ENCODE results near the gene HRH1.

Gene HRH1

DNA sequence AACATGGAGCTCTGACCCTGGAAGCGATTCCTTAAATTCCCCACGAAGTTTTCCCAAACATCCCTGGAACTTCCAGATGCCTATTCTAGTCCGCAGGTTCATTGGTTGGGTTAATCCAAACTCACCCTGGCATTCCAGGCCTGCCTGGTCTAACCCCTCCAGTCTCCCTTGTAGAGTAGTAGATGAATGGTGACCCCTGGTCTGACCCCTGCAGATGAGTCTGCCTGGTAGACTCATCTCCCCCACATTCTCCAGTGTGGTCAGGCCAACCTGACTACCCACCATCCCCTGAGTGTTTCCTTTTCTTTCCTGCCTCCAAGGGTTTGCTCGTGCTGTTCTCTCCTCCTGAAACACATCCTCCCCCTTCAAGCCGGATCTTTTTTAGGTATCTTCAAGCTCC is 10.8 kb upstream of the HRH1 start:
- H3K4me3 ChIP-seq (ENCODE audit: low read depth, low read length) = no peak overlapping the region
- TF ChIP-seq, protein P1, sequence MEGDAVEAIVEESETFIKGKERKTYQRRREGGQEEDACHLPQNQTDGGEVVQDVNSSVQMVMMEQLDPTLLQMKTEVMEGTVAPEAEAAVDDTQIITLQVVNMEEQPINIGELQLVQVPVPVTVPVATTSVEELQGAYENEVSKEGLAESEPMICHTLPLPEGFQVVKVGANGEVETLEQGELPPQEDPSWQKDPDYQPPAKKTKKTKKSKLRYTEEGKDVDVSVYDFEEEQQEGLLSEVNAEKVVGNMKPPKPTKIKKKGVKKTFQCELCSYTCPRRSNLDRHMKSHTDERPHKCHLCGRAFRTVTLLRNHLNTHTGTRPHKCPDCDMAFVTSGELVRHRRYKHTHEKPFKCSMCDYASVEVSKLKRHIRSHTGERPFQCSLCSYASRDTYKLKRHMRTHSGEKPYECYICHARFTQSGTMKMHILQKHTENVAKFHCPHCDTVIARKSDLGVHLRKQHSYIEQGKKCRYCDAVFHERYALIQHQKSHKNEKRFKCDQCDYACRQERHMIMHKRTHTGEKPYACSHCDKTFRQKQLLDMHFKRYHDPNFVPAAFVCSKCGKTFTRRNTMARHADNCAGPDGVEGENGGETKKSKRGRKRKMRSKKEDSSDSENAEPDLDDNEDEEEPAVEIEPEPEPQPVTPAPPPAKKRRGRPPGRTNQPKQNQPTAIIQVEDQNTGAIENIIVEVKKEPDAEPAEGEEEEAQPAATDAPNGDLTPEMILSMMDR (IDR thresholded peaks at IDR 0.05; ENCODE audit: low read depth, low read length, missing control alignments) = no peak
- no peak for DNase-seq (ENCODE audit: low read depth)

DNA sequence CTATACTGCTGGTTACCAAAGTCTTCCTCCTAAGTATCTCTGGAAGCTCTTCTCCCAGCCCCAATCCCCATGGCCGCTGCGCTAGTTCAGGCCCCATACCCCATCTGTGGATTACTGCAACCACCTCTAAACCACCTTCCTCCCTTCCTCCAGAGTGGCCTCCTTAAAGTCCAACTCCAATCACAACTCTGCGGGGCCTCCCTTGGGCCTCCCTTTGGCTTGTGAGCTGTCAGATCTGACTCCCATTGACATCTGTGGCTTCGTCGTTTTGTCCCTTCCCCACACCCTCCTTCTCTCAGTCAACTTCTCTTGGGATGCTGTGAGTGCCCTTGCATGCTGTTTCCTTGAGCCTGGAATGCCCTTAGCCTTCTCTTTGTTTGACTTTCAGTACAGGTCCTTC is 9.3 kb upstream of the HRH1 start:
- no peak for DNase-seq (ENCODE audit: low read depth)
- TF ChIP-seq, protein P1 (IDR thresholded peaks at IDR 0.05; ENCODE audit: low read depth, low read length, missing control alignments) = no peak
- no peak overlapping the region for H3K4me3 ChIP-seq (ENCODE audit: low read depth, low read length)

DNA sequence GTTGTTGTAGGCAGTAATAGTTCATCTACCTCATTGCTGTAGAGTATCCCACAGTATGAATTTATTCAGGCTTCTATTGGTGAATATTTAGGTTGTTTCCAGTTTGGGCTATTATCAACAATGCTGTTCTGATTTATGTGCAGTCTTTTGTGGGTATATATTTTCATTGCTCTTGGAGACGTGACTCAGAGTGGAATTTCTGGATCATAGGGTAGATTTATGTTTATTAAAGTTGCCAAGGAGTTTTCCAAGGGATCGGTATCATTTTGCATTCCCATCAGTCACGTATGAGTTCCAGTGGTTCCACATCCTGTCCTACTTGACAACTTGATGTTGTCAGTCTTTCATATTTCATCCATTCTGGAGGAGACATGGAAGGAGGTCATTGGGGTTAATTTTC is 8.4 kb upstream of the HRH1 start:
- no peak for DNase-seq (ENCODE audit: low read depth)
- H3K4me3 ChIP-seq (ENCODE audit: low read depth, low read length) = no peak overlapping the region
- TF ChIP-seq, protein P1 (IDR thresholded peaks at IDR 0.05; ENCODE audit: low read depth, low read length, missing control alignments) = no peak

DNA sequence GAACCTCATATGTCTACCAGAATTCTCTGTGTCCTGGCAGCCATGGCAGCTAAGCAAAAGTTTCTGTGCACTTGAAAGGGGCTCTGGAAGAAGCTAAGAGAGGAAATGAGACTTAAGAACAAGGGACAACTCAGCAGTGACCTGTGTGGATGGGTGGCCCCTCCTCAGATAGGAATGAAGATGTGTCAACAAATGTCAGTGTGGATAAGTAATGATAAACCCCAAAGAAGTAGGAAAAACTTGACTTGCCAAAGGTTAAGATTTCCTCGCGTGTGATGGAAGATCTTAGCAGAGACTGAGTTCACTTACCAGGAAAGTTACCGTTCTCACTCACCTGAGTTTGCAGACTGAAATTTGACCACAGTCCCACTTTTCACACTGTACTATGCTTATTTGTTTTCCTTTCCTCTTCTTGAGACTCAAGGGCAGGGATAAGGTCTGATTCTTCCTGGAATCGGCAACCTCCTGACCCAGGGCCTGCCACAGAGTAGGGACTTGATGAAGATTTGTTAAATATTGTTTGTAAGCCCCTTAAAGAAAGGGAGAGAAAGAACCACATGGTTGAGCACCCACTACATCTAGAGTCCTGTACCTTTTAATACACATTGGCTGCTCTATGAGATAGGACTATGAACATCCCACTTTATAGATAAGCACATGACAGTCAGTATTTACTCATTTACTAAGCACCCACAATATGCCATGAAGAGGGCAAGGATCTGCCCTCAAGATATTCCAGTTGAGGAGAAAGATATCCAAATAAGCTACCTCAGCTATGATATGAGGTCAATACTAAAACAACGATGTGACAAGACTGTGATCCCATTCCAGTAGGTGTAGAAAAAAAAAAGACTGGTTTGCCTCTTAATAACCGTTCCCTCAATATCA is 7.3 kb upstream of the HRH1 start:
- DNase-seq (ENCODE audit: low read depth) = no peak

DNA sequence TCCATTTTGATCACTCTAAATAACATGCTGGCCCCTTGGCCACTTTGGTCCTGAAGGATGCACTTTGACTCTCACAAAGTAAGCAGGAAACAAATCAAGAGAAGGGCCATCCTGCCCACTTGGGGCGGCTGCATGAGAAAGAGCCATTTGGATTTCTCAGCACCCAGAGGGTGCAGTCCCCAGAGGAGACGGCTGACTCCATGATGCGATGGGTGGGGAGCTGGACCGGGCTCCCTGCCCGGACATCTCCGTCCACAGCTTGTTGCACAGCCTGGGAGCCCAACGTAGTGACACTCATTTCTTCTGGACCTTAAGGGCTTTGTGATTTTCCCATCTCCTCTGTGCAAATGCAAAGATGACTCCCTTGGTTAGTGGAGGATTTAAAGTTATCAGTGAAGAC is 4.0 kb upstream of the HRH1 start:
- TF ChIP-seq, protein P1 (IDR thresholded peaks at IDR 0.05; ENCODE audit: low read depth, low read length, missing control alignments) = no peak

More for the DNA sequence above, 7.3 kb upstream of the HRH1 start:
- TF ChIP-seq, protein P1 (IDR thresholded peaks at IDR 0.05; ENCODE audit: low read depth, low read length, missing control alignments) = no peak
- no peak overlapping the region for H3K4me3 ChIP-seq (ENCODE audit: low read depth, low read length)

DNA sequence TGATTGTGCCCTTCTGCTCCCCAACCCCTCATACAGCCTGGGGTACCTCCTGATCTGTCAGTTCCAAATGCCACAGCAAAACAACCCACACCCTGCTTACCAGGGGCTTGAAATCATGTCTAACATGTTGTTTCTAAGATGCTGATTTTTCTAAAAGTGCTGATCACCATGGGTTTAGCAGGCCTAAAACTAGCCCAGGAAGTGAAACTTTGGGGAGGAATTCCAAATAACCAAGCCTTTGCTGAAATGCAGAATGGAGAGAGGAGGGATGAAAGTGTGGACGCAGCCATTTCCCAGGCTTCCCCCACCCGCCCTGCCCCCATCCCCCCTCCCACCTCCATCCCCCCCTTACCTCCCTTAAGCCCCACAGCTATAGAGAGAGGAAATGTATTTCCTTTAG is 2.0 kb upstream of the HRH1 start:
- H3K4me3 ChIP-seq (ENCODE audit: low read depth, low read length) = no peak overlapping the region
- no peak for DNase-seq (ENCODE audit: low read depth)
- TF ChIP-seq, protein P1 (IDR thresholded peaks at IDR 0.05; ENCODE audit: low read depth, low read length, missing control alignments) = no peak

More for the DNA sequence above, 4.0 kb upstream of the HRH1 start:
- no peak for DNase-seq (ENCODE audit: low read depth)
- no peak overlapping the region for H3K4me3 ChIP-seq (ENCODE audit: low read depth, low read length)

DNA sequence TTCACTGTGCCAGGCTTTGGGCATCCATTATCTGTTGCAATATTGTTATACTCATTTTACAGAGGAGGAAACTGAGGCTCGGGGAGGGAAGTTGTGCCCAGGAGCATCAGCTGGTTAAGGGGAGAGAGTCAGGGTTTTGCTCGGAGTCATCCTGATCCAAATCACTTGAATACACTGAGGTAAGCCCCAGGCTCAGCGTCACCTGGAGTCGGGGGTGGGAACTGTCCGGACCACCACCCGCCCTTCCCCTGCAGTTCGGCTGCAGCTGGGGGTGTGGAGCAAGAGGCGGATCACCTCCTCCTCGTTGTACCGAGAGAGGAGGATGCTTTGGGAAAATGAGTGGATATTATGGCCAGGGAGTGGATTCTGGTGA is 646 bp downstream of the HRH1 start:
- TF ChIP-seq, protein P1 (IDR thresholded peaks at IDR 0.05; ENCODE audit: low read depth, low read length, missing control alignments) = no peak

More for the DNA sequence above, 646 bp downstream of the HRH1 start:
- H3K4me3 ChIP-seq (ENCODE audit: low read depth, low read length) = no peak overlapping the region
- no peak for DNase-seq (ENCODE audit: low read depth)

All from GM12864 (cell line).